Sigmoid colon (tissue), 7 donors: ENCODE measurements around the gene ADRB1. TPM values are rescaled to one million over a fixed set of nuclear protein-coding genes. Genes with fewer than 3 reads are reported as not detected.
A peak's percentile ranks its signal among the peaks of the same experiment; 100 is the strongest.

ENCODE experiments used
- DNase-seq: peaks from one replicate; pipeline ENCODE4 v3.0.0-alpha.2; 2019
- H3K27ac ChIP-seq, 4 donors: fragments of 200-600 bp; sonication (generic); one replicate each; pipeline ENCODE4 v1.5.1; 2016 to 2019; ENCODE audit warnings: mild to moderate bottlenecking in 1 of 4
- H3K27me3 ChIP-seq, 3 donors: fragments of 200-600 bp; sonication (generic); one replicate each; pipeline ENCODE4 v1.5.1; 2019; ENCODE audit warnings: mild to moderate bottlenecking in 1 of 3
- H3K36me3 ChIP-seq, 4 donors: fragments of 200-600 bp; sonication (generic); one replicate each; pipeline ENCODE4 v1.5.1; 2016 to 2019
- H3K4me1 ChIP-seq, 4 donors: fragments of 200-600 bp; sonication (generic); one replicate each; pipeline ENCODE4 v1.5.1; 2017 to 2019
- H3K4me3 ChIP-seq, 4 donors: fragments of 200-600 bp; sonication (generic); one replicate each; pipeline ENCODE4 v1.5.1; 2017 to 2019; ENCODE audit warnings: mild to moderate bottlenecking in 2 of 4, moderate library complexity in 1 of 4
- H3K9me3 ChIP-seq, 4 donors: fragments of 200-600 bp in 3 of 4; sonication (generic) in 3 of 4; one replicate each; pipeline versions ENCODE4 v1.5.1 to v1.6.1; 2013 to 2019
- CTCF ChIP-seq, 4 experiments: fragments of 450-650 bp in 3 of 4; fragments of 200-600 bp in 1 of 4; IDR thresholded peaks; one replicate each; pipeline ENCODE4 v1.5.1; 2016 to 2019; ENCODE audit warnings: antibody characterized with exemption in 4 of 4, mild to moderate bottlenecking in 3 of 4, moderate library complexity in 2 of 4
- EP300 ChIP-seq, 4 donors: sonication (generic); formaldehyde crosslinking; IDR thresholded peaks; one replicate each; pipeline ENCODE4 v1.6.1; 2017; ENCODE audit warnings: antibody characterized with exemption in 4 of 4
- POLR2A ChIP-seq, 2 donors: fragments of 450-650 bp; IDR thresholded peaks; one replicate each; pipeline ENCODE4 v1.6.1; 2016; ENCODE audit warnings: antibody characterized with exemption in 2 of 2, mild to moderate bottlenecking in 2 of 2, moderate library complexity in 2 of 2
- POLR2AphosphoS5 ChIP-seq, 4 donors: sonication (generic); formaldehyde crosslinking; IDR thresholded peaks; one replicate each; pipeline ENCODE4 v1.6.1; 2017; ENCODE audit warnings: antibody characterized with exemption in 4 of 4
- WGBS, 2 donors: extraction: QIAGEN DNeasy Blood & Tissue Kit; methylation state at CpG; one replicate each; pipeline ENCODE4 v1.1.7; 2013; 5-methylcytosine and 5-hydroxymethylcytosine counted together
- intact Hi-C: fragments of 100-400 bp; cut with DNase I; formaldehyde crosslinking; loops from one replicate; pipeline ENCODE4 v1.15.1; 2023
- polyA plus RNA-seq, 3 donors: library from polyadenylated mRNA; stranded (reverse); fragments of 200-250 nt; gene quantifications; one replicate each; pipeline ENCODE4 v1.2.3, GENCODE V29; 2013
- total RNA-seq, 4 donors: library from RNA; depleted of rRNA; stranded (reverse); fragments of >200 nt; gene quantifications; one replicate each; pipeline ENCODE4 v1.1.0, GENCODE V29; 2016
- donor health status: healthy with polysubstance abuse.
- donor health status: Bipolar disorder and iron deficiency.
- donor health status: healthy.

The ADRB1 gene
- total and polyA plus RNA-seq, 7 donors: 0.23 to 34.5 (median 1.4) TPM

- peaks cover 0 to 29% (median 10%) of the 10 kb centered on the region in 4 donors for H3K4me1 ChIP-seq
- 72 to 87% methylated on average over 6 of the region's 6 CpGs for WGBS, 2 donors
Observed at GRCh38 chr10:114061148-114061547, 17.5 kb downstream of the ADRB1 start.

GRCh38 chr10:114061789-114062188 is 18.1 kb downstream of the ADRB1 start:
- Histone ChIP-seq H3K36me3 (no peaks in the 10 kb centered on the region), H3K27me3 (no peaks in the 10 kb centered on the region), H3K9me3 (no peaks in the 10 kb centered on the region), H3K27ac (no peak overlapping the region), H3K4me3 (no peak overlapping the region), H3K4me1 (peaks cover 0 to 35% (median 12%) of the 10 kb centered on the region in 4 donors)
- no peak for DNase-seq
- intact Hi-C loops: no loop called here
- 85 to 92% methylated on average over 9 of the region's 9 CpGs for WGBS, 2 donors
- TF ChIP-seq POLR2A (IDR thresholded peaks at IDR 0.05): no peak
- TF ChIP-seq POLR2AphosphoS5 (IDR thresholded peaks at IDR 0.05): no peak
- no peak for TF ChIP-seq EP300 (IDR thresholded peaks at IDR 0.05)
- TF ChIP-seq CTCF (IDR thresholded peaks at IDR 0.05): no peak

More at GRCh38 chr10:114061148-114061547, 17.5 kb downstream of the ADRB1 start:
- Histone ChIP-seq H3K36me3 (no peaks in the 10 kb centered on the region), H3K9me3 (no peaks in the 10 kb centered on the region), H3K27ac (no peak overlapping the region), H3K4me3 (no peak overlapping the region), H3K27me3 (no peaks in the 10 kb centered on the region)
- DNase-seq: no peak
- TF ChIP-seq CTCF (IDR thresholded peaks at IDR 0.05) (no peak), POLR2A (IDR thresholded peaks at IDR 0.05) (no peak), EP300 (IDR thresholded peaks at IDR 0.05) (no peak), POLR2AphosphoS5 (IDR thresholded peaks at IDR 0.05) (no peak)
- intact Hi-C loops: no loop called here

- H3K36me3 ChIP-seq: no peaks in the 10 kb centered on the region
- peak overlapping the region in 2 of 4 donors; percentile 13 to 40 for H3K27ac ChIP-seq
- intact Hi-C loops: no loop called here
- no peak overlapping the region for H3K4me3 ChIP-seq
- 78 to 89% methylated on average over 6 of the region's 6 CpGs for WGBS, 2 donors
- H3K4me1 ChIP-seq: peaks cover 0 to 42% (median 14%) of the 10 kb centered on the region in 4 donors
- no peak for DNase-seq
- TF ChIP-seq POLR2AphosphoS5 (IDR thresholded peaks at IDR 0.05) (no peak), POLR2A (IDR thresholded peaks at IDR 0.05) (no peak), EP300 (IDR thresholded peaks at IDR 0.05) (no peak), CTCF (IDR thresholded peaks at IDR 0.05) (no peak)
- H3K9me3 ChIP-seq: no peaks in the 10 kb centered on the region
- H3K27me3 ChIP-seq: no peaks in the 10 kb centered on the region
Observed at GRCh38 chr10:114064151-114065048, 20.7 kb downstream of the ADRB1 start.

GRCh38 chr10:114065049-114065435 is 21.4 kb downstream of the ADRB1 start:
- Histone ChIP-seq H3K4me3 (no peak overlapping the region), H3K27ac (peak overlapping the region in 2 of 4 donors; percentile 13 to 40), H3K4me1 (peaks cover 0 to 42% (median 14%) of the 10 kb centered on the region in 4 donors), H3K36me3 (no peaks in the 10 kb centered on the region), H3K9me3 (no peaks in the 10 kb centered on the region), H3K27me3 (no peaks in the 10 kb centered on the region)
- intact Hi-C loops: no loop called here
- 91 to 93% methylated on average over 3 of the region's 3 CpGs for WGBS, 2 donors
- TF ChIP-seq POLR2A (IDR thresholded peaks at IDR 0.05) (no peak), EP300 (IDR thresholded peaks at IDR 0.05) (no peak), POLR2AphosphoS5 (IDR thresholded peaks at IDR 0.05) (no peak), CTCF (IDR thresholded peaks at IDR 0.05) (no peak)
- no peak for DNase-seq
